GM21576 (cell line): Measurements from ENCODE around the gene ABCF3.
A peak's percentile ranks its signal among the peaks of the same experiment; 100 is the strongest.
"Not testable (repeated sequence)": the region's sequence is repeated elsewhere in the genome, so short reads cannot be mapped to it uniquely, and the experiment has no call there.

ENCODE experiments used
- ATAC-seq: cut with Tn5 transposase; IDR thresholded peaks from one replicate; pipeline ENCODE4 v1.9.1; 2021; ENCODE audit warnings: mild to moderate bottlenecking, moderate library complexity; ENCODE audit not compliant: unreplicated experiment

Gene ABCF3, protein sequence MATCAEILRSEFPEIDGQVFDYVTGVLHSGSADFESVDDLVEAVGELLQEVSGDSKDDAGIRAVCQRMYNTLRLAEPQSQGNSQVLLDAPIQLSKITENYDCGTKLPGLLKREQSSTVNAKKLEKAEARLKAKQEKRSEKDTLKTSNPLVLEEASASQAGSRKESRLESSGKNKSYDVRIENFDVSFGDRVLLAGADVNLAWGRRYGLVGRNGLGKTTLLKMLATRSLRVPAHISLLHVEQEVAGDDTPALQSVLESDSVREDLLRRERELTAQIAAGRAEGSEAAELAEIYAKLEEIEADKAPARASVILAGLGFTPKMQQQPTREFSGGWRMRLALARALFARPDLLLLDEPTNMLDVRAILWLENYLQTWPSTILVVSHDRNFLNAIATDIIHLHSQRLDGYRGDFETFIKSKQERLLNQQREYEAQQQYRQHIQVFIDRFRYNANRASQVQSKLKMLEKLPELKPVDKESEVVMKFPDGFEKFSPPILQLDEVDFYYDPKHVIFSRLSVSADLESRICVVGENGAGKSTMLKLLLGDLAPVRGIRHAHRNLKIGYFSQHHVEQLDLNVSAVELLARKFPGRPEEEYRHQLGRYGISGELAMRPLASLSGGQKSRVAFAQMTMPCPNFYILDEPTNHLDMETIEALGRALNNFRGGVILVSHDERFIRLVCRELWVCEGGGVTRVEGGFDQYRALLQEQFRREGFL

DNA sequence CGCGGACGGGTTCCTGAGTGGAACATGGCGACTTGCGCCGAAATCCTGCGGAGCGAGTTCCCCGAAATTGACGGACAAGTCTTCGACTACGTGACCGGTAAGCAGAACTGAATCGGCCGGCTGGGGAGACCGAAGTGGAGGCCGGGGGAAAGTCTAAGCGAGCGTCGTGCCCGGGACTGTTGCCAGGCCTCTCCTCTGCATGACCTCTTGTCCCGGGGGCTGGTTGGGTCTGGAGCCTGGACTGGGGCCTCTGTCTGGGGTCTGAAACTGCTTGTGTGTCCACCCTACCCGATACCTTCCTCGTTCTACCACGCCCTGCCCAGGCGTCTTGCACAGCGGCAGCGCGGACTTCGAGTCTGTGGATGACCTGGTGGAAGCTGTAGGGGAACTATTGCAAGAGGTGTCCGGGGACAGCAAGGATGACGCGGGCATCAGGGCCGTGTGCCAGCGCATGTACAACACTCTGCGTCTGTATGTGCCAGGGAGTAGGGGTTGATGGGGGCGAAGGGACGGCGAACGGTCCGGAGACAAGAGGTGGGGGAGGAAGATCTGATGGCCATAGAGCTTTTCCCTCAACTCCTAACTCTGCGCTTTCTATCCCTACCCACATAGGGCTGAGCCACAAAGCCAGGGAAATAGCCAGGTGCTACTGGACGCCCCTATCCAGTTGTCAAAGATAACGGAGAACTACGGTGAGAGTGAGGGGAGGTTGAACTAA is at the start of gene ABCF3:
TSS of gene ABCF3 (plus strand) at position 16 of the 718 bp plus-strand sequence. CDS start at position 25, 9 bp downstream.
- ATAC-seq, result peak; percentile 12

DNA sequence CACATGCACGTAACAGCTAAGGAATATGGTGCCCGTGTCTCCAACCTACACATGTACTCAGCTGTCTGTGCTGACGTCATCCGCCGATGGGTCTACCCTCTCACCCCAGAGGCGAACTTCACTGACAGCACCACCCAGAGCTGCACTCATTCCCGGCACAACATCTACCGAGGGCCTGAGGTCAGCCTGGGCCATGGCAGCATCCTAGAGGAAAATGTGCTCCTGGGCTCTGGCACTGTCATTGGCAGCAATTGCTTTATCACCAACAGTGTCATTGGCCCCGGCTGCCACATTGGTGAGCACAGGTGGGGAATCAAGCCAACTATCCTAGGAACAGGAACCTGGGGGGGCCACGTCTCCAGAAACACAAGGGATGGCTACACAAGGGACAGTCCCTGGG is 45.6 kb upstream of the ABCF3 start:
- ATAC-seq, result no peak

- ATAC-seq, result no peak
These were observed 43.8 kb upstream of the ABCF3 start for GRCh38 chr3:184142199-184142598.

DNA sequence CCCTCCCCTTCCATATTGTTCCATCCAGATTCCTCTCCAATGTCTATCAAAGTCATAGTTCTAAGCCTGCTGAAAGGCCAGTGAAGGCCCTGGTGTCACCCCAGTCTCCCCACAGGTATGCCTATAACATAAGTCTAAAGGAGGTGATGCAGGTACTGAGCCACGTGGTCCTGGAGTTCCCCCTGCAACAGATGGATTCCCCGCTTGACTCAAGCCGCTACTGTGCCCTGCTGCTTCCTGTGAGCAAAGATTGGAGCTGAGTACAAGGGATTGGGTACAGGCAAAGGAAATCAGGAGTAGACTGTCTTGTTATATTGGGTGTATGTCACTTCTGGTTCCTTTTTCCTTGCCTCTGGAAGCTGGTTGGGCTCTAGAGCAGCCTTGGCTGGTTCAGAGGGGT is 42.7 kb upstream of the ABCF3 start:
- no peak for ATAC-seq

DNA sequence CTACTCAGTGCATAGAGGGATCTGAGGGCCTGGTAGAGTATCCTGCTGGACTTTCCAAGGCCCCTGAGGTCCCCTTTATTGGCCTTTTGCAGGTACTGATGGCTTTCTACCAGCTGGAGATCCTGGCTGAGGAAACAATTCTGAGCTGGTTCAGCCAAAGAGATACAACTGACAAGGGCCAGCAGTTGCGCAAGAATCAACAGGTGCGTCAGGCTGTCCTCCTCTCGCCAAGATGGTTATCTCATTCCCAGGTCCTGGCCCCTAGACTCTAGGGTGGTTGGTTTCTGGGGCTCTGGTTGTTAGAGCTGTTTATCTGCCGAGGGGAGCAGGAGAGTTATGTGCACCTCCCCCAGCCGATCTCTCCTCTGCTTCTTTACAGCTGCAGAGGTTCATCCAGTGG is 41.5 kb upstream of the ABCF3 start:
- ATAC-seq, result no peak

- ATAC-seq, result no peak
These were observed 40.9 kb upstream of the ABCF3 start for GRCh38 chr3:184145111-184145524.

- ATAC-seq, result no peak
These were observed 40.2 kb upstream of the ABCF3 start for GRCh38 chr3:184145751-184146270.

DNA sequence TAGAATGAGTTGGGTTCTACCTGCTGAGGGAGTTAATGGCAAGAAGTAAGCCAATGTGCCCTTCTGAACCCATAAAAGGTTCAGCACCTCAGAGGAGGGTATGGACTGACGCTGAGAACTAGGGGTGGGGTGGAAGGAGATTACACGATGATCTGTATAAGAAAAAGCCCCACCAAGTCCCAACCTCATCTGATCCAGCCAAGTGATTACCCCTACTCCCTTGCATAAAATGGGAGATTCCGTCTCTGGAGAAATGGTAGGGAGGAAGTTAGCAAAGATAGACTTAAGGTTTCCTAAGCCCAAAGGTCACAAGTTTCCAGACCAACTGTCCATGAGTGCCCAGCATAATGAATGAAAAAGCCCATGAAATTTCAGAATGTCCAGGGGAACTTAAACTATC is 37.9 kb upstream of the ABCF3 start:
- ATAC-seq, result no peak

- no peak for ATAC-seq
These were observed 36.9 kb upstream of the ABCF3 start for GRCh38 chr3:184149123-184149522.

- ATAC-seq, result not testable (repeated sequence)
These were observed 36.2 kb upstream of the ABCF3 start for GRCh38 chr3:184149770-184150169.

DNA sequence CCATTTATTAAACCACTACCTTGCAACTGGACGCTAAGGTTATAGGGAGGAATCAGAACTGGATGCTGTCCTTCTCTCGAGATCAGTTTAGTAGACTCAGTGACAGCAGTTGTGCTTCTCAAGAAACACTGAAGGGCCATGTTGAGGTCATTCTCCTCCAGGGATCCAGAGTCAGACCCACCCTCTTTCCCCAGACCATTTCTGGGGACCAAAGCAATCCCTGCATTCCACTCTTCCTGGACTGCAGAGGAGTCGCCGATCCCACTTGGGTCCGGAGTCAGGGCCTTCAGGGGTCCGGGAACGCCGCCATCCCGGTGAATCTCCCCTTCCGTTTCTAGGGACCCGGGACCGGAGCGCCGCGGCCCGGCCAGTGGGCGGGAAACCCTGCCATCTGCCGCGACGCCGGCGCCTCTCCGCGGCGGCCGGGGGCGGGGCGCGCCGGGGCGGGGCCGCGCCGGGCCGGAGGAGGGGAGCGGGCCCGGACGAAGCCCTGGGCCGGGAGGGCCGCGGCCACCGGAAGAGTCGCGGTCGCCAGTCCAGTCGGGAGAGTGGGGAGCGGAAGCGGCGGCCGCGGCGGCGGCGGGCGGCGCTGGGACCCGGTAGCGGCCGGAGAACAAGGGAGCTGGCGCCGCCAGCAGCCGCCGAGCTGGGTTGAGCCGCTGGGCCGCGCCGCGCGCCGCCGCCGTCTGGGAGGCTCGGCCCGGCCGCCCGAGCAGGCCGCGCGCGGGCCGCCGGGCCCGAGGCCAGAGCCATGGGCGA is 30.9 kb upstream of the ABCF3 start, which contains the start of gene DVL3:
TSS of gene DVL3 (plus strand) at position 493 of the 759 bp plus-strand sequence. CDS start at position 752, 259 bp downstream.
- ATAC-seq, result peak; percentile 71

DNA sequence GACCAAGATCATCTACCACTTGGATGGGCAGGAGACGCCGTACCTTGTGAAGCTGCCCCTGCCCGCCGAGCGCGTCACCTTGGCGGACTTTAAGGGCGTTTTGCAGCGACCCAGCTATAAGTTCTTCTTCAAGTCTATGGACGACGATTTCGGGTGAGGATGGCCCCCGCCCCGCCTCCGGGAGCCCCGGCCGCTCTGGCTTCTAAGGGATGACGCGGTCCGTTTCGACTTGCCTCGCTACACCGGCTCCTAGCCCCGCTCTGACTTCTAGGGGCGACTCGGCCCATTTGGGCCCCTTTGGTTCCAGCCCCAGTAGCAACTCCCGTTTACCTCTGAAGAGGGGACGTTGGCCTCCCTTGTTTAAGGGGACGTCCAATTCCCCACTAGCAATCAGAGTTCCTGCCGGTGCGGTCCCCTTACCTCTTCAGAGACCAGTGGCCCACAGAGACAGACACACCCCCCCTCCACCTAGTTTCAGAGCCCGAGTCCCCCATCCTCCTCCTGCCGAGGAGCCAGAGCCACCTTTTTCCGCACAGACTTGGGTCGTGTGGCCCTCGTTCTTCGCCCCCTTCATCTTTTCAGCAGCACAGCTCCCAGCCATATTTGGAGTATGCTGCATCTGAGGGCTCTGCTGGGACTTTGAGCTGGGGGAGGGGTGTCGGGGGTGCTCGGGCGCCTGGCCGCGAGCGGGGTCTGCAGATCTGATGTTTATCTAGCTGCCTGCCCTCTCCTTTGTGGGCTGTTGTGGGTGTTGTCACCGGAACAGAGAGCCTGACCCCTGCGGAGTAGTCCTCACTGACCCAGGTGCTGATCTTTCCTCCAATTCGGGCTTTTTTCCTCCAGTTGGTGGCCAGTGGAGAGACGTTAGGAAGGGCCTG is 30.1 kb upstream of the ABCF3 start:
- peak; percentile 22 for ATAC-seq

DNA sequence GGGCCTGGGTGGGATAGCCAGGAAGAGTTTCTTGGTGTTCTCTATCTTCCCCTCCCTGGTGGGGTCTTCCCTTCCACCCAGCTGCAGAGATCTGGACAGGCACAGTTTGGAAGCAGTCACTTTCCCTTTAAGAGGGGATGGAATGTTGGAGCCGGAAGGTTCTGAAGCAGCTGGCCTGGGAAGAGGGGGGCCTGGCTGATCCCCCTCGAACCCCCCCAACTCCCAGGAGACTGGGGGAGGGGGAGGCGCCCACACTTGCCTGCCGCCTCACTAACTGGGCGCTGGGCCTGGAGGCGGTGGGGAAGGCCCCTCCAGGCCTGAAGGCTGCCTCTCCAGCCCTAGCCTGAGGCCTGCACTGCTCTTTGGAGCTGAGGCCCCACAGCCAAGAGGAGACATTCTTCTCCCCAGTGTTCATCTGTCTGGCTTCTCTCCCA is 29.5 kb upstream of the ABCF3 start:
- no peak for ATAC-seq

GRCh38 chr3:184157206-184157605 is 28.8 kb upstream of the ABCF3 start:
- ATAC-seq, result no peak

DNA sequence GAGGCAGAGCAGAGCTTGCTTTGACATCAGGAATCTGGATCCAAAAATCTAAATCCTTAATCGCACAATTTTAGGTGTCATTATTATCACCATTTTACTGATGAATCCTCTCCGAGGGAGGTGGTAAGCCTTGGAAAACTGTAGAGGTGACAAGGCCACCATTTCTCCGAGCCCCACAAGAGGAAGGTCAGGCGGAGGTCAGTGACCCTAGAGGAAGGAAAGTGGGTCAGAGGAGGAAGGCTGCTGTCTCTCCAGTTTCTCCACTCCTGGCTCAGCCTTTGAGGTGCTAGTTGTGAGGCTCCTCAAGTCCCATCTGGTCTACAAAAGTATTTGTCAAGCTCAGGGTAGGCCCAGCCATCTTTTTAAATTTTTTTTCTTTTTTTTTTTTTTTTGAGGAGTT is 27.6 kb upstream of the ABCF3 start:
- ATAC-seq, result no peak

GRCh38 chr3:184160456-184160855 is 25.5 kb upstream of the ABCF3 start:
- no peak for ATAC-seq

DNA sequence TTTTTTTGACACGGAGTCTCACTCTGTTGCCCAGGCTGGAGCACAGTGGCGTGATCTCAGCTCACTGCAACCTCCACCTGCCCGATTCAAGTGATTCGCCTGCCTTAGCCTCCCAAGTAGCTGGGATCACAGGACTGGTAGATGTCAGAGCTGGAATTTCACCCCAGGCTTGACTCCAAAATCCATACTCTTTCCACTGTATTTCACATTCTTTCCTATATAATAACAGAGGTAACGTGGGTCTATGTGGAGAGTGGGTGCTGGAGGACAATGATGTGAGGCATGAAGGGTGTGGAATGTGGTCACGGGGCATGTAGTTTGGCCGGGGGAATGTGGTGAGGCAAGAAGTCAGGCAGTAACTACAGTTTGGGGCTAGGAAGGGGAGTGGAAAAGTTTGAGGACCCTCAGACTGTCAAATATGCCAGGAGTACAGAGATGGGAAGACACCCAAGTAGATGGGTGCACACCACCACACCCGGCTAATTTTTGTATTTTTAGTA is 23.4 kb upstream of the ABCF3 start:
- not testable (repeated sequence) for ATAC-seq

GRCh38 chr3:184164648-184165330 is 21.2 kb upstream of the ABCF3 start:
- no peak for ATAC-seq

DNA sequence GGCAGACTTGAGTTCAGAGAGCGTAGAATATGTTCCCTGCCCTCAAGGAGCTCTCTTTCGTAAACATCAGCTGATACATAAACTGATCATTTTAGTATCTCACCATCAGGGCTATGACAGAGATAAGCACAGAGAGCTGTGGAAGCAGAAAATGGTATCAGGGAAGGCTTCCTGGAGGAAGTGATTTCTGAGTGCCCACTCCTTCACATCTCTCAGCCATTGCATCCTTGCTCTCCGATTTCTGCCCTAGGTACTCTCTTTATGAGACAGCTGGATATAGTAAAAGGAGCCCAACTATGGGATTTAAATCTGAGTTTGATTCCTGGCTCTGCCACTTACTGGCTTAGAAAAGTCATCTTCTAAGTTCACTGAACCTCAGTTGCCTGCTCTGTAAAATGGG is 20.5 kb upstream of the ABCF3 start:
- ATAC-seq, result no peak
